DOHH2 (cell line): ENCODE data around the gene HARS1.

Experiments used
- H3F3A ChIP-seq: fragments of 200-600 bp; sonication (generic), shearing (Covaris generic); 2 replicates; pipeline ENCODE4 v1.6.0; 2016; ENCODE audit warnings: antibody characterized with exemption, mild to moderate bottlenecking; ENCODE audit not compliant: control insufficient read depth, insufficient read depth
- H3K27ac ChIP-seq: fragments of 200-600 bp; sonication (generic); 2 replicates; pipeline ENCODE4 v1.5.1; 2014; ENCODE audit warnings: low read depth, mild to moderate bottlenecking, low read length, moderate library complexity
- H3K27me3 ChIP-seq: fragments of 200-600 bp; sonication (generic); 2 replicates; pipeline ENCODE4 v1.6.1; 2014; ENCODE audit warnings: mild to moderate bottlenecking, low read length, mixed read lengths; ENCODE audit not compliant: control insufficient read depth
- H3K36me3 ChIP-seq: fragments of 200-600 bp; sonication (generic); 2 replicates; pipeline ENCODE4 v1.6.1; 2014; ENCODE audit warnings: mild to moderate bottlenecking, low read length, moderate library complexity, mixed read lengths; ENCODE audit not compliant: control insufficient read depth
- H3K4me1 ChIP-seq: fragments of 200-600 bp; sonication (generic); 2 replicates; pipeline ENCODE4 v1.6.1; 2014; ENCODE audit warnings: mild to moderate bottlenecking, low read length, mixed read lengths; ENCODE audit not compliant: control insufficient read depth
- H3K4me2 ChIP-seq: fragments of 200-600 bp; sonication (generic); 2 replicates; pipeline ENCODE4 v1.6.0; 2014; ENCODE audit warnings: mild to moderate bottlenecking, low read length, moderate library complexity
- H3K4me3 ChIP-seq: fragments of 200-600 bp; sonication (generic); 2 replicates; pipeline ENCODE4 v1.5.1; 2014; ENCODE audit warnings: mild to moderate bottlenecking, low read length, mixed read lengths
- H3K79me2 ChIP-seq: fragments of 200-600 bp; sonication (generic); 2 replicates; pipeline ENCODE4 v1.6.1; 2014; ENCODE audit warnings: mild to moderate bottlenecking, low read length, mixed read lengths; ENCODE audit not compliant: control insufficient read depth
- H3K9me2 ChIP-seq: fragments of 200-600 bp; sonication (generic); replicated peaks from 2 replicates; pipeline ENCODE4 v1.6.1; 2014; ENCODE audit warnings: mild to moderate bottlenecking, low read length, mixed read lengths; ENCODE audit not compliant: control insufficient read depth
- H3K9me3 ChIP-seq: fragments of 200-600 bp; sonication (generic); 2 replicates; pipeline ENCODE4 v1.6.1; 2014; ENCODE audit warnings: antibody characterized with exemption, low read length, mixed read lengths; ENCODE audit not compliant: control insufficient read depth, insufficient read depth
- H4K20me1 ChIP-seq: fragments of 200-600 bp; sonication (generic); 2 replicates; pipeline ENCODE4 v1.6.0; 2014; ENCODE audit warnings: low read depth, mild to moderate bottlenecking, antibody characterized with exemption, low read length, moderate library complexity; ENCODE audit not compliant: control insufficient read depth, insufficient read depth
- CTCF ChIP-seq: fragments of 200-600 bp; sonication (generic); IDR thresholded peaks from one replicate; pipeline ENCODE4 v1.5.1; 2014; ENCODE audit warnings: antibody characterized with exemption, mild to moderate bottlenecking, low read depth, low read length; ENCODE audit not compliant: poor library complexity, severe bottlenecking
- EZH2phosphoT487 ChIP-seq: fragments of 200-600 bp; sonication (generic); IDR thresholded peaks from 2 replicates; pipeline ENCODE4 v1.6.1; 2017; ENCODE audit warnings: borderline replicate concordance, mild to moderate bottlenecking, antibody characterized with exemption, low read length, moderate library complexity, mixed read lengths

Gene HARS1

GRCh38 chr5:140678993-140679392 lies 12.2 kb downstream of the HARS1 start:
- H3K4me1 ChIP-seq = no peaks in the 10 kb centered on the region
- H3K4me2 ChIP-seq = no peak overlapping the region
- H3K4me3 ChIP-seq = no peak overlapping the region
- H3K27ac ChIP-seq = no peak overlapping the region
- H3F3A ChIP-seq = peaks cover 7% of the 10 kb centered on the region
- H3K9me2 ChIP-seq = no peaks in the 10 kb centered on the region
- H3K36me3 ChIP-seq = peaks cover 66% of the 10 kb centered on the region
- no peaks in the 10 kb centered on the region for H3K27me3 ChIP-seq
- no peaks in the 10 kb centered on the region for H3K9me3 ChIP-seq
- no peaks in the 10 kb centered on the region for H4K20me1 ChIP-seq
- TF ChIP-seq EZH2phosphoT487 (no peak), CTCF (no peak)
- no peaks in the 10 kb centered on the region for H3K79me2 ChIP-seq

GRCh38 chr5:140677947-140678346 lies 13.2 kb downstream of the HARS1 start:
- H3F3A ChIP-seq = peaks cover 10% of the 10 kb centered on the region
- H3K27ac ChIP-seq = no peak overlapping the region
- H3K4me1 ChIP-seq = no peaks in the 10 kb centered on the region
- H4K20me1 ChIP-seq = no peaks in the 10 kb centered on the region
- no peaks in the 10 kb centered on the region for H3K9me3 ChIP-seq
- TF ChIP-seq EZH2phosphoT487 (no peak), CTCF (no peak)
- H3K27me3 ChIP-seq = no peaks in the 10 kb centered on the region
- H3K36me3 ChIP-seq = peaks cover 74% of the 10 kb centered on the region
- H3K4me2 ChIP-seq = no peak overlapping the region
- H3K79me2 ChIP-seq = no peaks in the 10 kb centered on the region
- no peaks in the 10 kb centered on the region for H3K9me2 ChIP-seq
- no peak overlapping the region for H3K4me3 ChIP-seq

GRCh38 chr5:140674629-140675028 lies 16.5 kb downstream of the HARS1 start:
- Histone ChIP-seq H3F3A (peaks cover 10% of the 10 kb centered on the region), H3K36me3 (peaks cover 84% of the 10 kb centered on the region), H3K9me2 (no peaks in the 10 kb centered on the region), H3K79me2 (peaks cover under 1% of the 10 kb centered on the region; the same call in 1 of the 2 replicates), H3K4me1 (no peaks in the 10 kb centered on the region), H3K4me2 (no peak overlapping the region), H3K27ac (no peak overlapping the region), H3K4me3 (no peak overlapping the region), H3K27me3 (no peaks in the 10 kb centered on the region), H4K20me1 (no peaks in the 10 kb centered on the region), H3K9me3 (no peaks in the 10 kb centered on the region)
- TF ChIP-seq CTCF (no peak), EZH2phosphoT487 (no peak)

- Histone ChIP-seq H3K9me2 (no peaks in the 10 kb centered on the region), H3K79me2 (peaks cover 4% of the 10 kb centered on the region; the same call in 1 of the 2 replicates), H3K4me3 (no peak overlapping the region), H3K36me3 (peaks cover 84% of the 10 kb centered on the region), H3K4me1 (no peaks in the 10 kb centered on the region), H3K4me2 (no peak overlapping the region), H4K20me1 (no peaks in the 10 kb centered on the region), H3F3A (peaks cover 10% of the 10 kb centered on the region), H3K27me3 (no peaks in the 10 kb centered on the region), H3K27ac (no peak overlapping the region), H3K9me3 (no peaks in the 10 kb centered on the region)
- TF ChIP-seq EZH2phosphoT487 = no peak
- TF ChIP-seq CTCF = no peak
Observed at GRCh38 chr5:140674211-140674610, 17.0 kb downstream of the HARS1 start.
